ENCODE results near the gene LAMC2.
"Not testable (repeated sequence)": the region's sequence is repeated elsewhere in the genome, so short reads cannot be mapped to it uniquely, and the experiment has no call there.

Gene LAMC2

DNA sequence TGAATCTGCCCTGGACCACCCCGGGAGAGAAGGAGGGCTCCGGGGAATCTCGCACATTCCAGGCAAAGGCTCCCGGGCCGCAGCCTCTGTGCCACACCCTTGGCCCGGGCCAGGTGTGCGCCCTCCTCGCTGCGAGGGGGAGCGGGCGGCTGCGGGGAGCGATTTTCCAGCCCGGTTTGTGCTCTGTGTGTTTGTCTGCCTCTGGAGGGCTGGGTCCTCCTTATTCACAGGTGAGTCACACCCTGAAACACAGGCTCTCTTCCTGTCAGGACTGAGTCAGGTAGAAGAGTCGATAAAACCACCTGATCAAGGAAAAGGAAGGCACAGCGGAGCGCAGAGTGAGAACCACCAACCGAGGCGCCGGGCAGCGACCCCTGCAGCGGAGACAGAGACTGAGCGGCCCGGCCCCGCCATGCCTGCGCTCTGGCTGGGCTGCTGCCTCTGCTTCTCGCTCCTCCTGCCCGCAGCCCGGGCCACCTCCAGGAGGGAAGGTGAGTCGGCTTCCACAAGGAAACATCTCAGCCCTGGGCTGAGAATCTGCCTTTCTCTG lies at the start of gene LAMC2:
Gene LAMC2 (plus strand): TSS at position 324 of the 550 bp plus-strand sequence. CDS start 89 bp downstream, at position 413.
- peak; percentile 40 for DNase-seq

DNA sequence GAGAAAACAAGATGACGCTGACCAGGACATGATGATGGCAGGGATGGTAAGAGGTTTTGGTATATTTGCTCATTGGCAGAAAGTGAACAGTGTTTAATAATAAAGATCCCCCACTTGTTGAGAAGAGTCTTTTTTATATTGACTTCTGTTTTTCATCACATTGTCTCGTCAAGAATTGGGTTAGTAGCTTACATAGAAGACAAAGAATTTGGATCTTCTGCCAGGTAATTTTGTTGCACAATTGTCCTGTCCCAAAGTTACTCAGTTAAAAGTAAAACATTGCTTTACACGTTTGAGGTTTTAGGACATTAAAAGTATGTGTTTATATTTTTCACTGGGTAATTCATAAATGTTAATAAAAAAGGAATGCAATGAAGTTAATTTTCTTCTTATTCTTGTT lies 48.3 kb upstream of the LAMC2 start:
- DNase-seq, result no peak

DNA sequence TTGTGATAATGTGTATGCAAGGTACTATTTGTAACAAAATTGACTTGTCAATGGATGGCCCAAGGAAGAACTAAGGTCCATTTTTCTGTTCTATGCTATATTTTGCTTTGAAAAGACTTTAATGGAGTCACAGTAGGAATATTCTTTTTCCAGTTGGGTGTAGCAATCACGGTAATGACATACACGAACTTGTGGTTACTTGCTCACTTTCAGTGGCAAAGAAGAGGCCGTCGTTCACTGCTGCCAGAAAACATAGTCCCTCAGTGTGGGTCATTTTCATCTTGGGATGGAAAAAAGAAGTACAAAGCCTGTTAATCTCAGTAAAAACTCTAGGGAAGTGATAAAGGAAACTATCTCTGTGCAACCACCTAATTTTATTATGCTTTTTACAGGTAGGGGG lies 47.8 kb upstream of the LAMC2 start:
- no peak for DNase-seq

DNA sequence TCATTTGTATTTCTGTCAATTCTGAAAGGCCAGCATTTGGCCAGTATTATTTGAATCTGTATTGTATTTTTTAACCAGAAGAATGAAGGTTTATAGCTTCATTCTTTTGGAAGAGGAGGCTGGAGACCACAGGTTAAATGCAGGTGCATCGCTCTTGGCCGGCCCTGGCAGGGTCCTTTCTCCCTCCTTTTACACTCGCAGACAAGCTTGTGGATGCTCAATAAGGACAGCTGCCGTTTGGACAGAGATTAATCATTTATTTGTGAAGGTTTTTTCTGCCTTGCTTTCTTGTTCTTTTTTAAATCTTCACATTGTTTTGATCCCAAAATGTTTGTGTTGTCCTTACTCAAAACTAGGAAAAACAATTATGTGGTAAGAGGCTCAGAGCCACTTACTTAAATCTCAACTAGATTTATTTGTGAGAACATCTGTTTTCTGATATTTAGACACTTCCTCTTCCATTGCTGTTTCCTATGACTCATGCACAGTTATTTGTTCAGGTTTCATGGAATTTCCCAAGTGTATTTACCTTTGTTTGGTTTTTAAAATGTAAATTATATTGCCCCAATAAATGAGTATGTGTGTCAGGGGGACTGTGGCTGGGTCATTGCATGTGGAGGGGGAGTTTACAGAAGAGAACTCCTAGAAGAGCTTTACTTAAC lies 46.7 kb upstream of the LAMC2 start:
- DNase-seq, result no peak

DNA sequence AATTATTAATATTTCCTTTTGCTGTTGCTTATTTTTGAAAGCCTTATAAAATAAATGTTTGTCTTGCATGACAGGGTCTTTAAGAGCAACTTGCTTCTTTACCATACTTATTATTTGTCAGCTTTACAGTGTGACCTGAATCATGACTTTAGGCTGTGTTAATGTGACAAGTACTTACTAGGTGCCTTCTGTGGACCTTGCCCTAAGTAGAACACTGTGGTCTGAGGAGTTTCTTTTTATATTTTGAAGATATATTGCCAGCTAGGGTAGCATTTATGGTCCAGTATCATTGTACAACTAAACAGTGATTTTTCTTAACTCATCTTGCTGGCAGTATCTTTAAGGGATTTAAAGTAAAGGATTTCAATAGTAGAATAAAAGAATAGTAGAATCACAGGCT lies 45.4 kb upstream of the LAMC2 start:
- no peak for DNase-seq

DNA sequence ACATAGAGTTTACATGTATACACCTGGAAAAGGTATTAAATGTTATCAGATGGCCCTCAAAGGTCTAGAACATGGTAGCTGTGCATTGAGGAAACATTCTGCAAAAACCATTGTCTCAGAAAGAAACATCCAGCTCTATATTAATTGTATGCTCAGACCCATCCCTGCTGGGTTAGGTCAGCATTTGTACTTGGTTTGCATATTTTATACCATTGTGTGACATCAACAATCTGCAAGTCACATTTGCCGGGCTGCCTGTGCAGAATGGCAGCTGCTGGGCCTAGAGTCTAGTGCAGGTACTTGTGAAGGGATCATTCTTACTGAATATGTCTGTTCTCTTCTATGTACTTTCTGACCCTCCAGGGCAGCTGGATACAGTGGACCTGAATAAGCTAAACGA lies 43.9 kb upstream of the LAMC2 start:
- DNase-seq, result no peak

DNA sequence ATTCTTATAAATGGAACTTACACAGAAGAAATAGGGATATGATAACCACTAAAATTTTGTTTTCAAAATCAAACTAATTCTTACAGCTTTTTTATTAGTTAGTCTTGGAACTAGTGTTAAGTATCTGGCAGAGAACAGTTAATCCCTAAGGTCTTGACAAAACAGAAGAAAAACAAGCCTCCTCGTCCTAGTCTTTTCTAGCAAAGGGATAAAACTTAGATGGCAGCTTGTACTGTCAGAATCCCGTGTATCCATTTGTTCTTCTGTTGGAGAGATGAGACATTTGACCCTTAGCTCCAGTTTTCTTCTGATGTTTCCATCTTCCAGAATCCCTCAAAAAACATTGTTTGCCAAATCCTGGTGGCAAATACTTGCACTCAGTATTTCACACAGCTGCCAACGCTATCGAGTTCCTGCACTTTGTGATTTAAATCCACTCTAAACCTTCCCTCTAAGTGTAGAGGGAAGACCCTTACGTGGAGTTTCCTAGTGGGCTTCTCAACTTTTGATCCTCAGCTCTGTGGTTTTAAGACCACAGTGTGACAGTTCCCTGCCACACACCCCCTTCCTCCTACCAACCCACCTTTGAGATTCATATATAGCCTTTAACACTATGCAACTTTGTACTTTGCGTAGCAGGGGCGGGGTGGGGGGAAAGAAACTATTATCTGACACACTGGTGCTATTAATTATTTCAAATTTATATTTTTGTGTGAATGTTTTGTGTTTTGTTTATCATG lies 42.3 kb upstream of the LAMC2 start:
- no peak for DNase-seq

DNA sequence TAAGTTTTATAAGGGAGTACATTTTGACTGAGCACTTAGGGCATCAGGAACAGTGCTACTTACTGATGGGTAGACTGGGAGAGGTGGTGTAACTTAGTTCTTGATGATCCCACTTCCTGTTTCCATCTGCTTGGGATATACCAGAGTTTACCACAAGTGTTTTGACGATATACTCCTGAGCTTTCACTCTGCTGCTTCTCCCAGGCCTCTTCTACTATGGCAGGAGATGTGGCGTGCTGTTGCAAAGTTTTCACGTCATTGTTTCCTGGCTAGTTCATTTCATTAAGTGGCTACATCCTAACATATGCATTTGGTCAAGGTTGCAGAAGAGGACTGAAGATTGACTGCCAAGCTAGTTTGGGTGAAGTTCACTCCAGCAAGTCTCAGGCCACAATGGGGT lies 41.3 kb upstream of the LAMC2 start:
- no peak for DNase-seq

DNA sequence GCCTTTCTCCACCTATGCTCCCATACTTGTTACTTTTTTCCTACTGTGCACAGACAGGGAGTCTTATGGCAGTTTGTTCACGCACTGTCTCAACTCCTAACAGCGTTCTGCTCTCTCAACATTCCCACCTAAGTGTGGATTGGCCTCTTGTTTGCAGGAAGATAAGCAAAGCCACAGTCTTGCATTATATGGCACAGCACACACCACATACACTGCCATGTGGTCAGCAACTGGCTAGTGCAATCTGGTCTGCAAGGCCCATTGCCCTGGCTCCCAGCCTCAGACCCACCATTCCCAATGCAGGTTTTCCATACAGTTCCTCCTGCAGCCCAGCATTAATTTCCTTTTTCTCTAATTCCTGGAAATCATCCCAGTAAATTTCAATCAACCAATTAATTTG lies 38.3 kb upstream of the LAMC2 start:
- no peak for DNase-seq

DNA sequence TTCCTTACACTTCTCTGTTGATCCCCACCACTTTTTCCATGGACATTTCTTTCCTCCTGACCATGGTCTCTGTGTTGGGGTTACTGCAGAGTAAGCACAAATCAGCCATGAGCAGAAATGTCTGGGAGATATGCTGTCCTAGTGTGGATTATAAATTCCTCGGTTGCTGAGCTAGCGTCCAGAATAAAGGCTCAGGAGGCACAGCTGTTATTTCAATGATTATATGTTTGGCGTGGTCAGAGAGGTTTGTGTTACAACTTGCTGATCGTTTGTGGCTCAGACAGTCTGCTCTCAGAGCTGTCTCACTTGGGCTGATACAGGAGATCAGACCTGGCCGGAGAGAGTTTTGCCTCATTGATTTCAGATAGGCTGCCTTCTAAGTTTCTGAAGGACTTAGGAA lies 37.5 kb upstream of the LAMC2 start:
- no peak for DNase-seq

DNA sequence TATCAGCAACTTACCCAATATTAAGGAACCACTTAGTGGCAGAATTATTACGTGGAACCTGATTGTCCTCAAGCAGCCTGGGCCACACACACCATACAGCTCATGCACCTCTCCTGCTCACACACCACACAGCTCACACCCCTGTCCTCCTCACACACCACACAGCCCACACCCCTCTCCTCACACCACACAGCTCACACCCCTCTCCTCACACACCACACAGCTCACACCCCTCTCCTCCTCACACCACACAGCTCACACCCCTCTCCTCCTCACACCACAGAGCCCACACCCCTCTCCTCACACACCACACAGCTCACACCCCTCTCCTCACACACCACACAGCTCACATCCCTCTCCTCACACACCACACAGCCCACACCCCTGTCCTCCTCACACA lies 36.8 kb upstream of the LAMC2 start:
- no peak for DNase-seq

DNA sequence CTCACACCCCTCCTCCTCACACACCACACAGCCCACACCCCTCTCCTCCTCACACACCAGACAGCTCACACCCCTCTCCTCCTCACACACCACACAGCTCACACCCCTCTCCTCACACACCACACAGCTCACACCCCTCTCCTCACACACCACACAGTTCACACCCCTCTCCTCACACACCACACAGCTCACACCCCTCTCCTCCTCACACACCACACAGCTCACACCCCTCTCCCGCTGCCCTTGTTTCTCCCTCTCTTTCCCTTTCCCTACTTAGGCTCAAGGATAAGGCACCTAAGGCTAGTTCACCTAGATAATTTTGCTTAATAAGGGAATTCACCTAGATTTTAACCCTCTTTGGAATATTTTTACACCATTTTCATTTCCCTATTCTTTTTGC lies 36.0 kb upstream of the LAMC2 start:
- not testable (repeated sequence) for DNase-seq

DNA sequence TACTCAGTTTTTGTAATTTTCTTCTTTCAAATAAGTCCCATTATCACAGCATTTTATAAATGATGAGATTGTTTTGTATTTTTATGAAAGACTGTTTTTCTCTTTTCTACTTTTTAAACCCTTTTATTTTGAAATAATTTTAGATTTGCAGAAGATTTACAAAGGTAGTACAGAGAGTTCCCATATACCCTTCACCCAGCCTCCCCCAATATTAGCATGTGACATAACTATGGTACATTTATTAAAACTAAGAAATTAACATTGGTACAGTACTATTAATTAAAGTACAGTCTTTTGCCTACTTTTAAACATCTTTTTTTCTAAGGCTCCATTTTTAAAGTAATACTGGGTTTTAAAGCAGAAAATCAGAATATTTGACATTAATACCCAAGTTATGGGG lies 35.6 kb upstream of the LAMC2 start:
- DNase-seq, result no peak

DNA sequence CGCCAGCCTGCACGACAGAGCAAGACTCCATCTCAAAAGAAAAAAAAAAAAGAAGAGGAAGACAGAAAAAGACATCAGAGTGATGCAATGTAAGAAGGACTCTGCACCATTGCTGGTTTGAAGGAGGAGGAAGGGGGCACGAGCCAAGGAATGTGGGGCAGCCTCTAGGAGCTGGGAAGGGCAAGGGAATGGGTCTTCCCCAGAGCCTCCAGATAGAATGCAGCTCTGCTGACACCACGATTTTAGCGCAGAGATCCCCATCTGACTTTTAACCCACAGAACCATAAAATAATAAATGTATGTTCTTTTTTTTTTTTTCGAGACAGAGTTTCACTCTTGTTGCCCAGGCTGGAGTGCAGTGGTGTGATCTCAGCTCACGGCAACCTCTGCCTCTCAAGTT lies 33.9 kb upstream of the LAMC2 start:
- DNase-seq, result no peak

DNA sequence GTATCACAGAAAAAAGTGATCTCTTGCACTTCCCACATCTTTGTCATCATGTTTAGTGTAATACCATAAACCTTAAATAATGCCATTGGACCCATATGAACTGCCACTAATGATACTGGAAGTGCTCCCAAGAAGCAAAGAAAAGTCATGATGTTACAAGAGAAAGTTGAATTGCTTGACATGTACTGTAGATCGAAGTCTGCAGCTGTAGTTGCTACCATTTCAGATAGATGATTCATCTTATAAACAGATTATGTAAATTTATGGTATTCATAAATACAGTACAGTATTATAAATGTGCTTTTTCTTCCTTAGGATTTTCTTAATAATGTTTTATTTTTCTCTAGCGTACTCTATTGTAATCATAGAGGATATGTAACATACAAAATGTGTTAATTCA lies 30.1 kb upstream of the LAMC2 start:
- DNase-seq, result no peak

DNA sequence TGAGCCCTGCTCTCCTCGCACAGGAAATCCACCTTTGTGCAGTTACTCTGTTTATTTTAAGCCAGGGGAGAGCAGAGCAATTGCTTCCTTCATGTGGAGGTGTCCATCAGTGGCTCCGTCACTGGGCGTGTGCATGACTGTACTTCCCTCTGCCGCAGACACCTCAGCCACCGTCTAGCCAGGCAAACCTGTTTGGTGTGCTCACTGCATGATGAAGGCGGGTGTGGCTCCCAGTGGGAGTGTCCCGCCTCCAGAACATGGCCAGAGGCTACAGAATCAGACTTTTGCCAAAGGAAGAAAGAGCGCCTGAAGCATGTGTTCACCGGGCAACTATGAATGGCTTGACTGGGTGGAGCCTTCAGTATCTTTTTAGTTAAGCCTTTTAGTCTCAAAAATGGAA lies 26.1 kb upstream of the LAMC2 start:
- DNase-seq, result no peak

DNA sequence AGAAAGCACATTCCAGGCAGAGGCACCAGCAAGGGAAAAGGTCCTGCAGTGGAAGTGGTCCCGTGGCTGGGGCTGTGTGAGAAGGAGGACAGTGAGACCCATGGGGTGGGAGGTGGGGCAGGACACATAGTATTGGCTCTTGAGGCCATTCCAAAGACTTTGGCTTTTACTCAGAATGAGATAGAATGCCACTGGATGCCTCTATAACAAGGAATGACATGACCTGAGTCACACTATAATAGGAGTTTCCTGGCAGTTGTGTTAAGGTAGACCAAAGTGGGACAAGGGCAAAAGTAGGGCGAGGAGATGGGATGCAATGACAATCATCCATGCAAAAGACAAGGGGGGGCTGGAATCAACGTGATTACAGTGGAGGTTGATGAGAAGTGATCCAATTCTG lies 24.7 kb upstream of the LAMC2 start:
- DNase-seq, result no peak

DNA sequence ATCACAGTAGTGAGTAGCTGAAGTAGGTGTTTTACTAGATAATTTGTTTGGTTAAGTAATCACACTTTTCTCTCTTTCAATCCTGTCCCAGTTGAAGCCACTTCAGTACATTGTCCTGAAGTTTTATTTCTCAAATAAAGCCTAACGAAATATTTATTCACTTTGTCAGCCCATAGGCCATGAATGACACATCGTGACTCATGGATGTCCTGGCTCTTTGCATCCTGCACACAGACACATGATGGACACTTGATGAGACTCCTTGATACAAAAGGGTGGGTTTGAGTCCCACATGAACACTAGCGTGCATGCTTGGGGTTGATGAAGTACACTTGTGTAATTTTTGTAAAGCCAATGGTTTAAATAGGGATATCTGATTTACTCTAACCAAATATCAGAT lies 22.7 kb upstream of the LAMC2 start:
- DNase-seq, result no peak

DNA sequence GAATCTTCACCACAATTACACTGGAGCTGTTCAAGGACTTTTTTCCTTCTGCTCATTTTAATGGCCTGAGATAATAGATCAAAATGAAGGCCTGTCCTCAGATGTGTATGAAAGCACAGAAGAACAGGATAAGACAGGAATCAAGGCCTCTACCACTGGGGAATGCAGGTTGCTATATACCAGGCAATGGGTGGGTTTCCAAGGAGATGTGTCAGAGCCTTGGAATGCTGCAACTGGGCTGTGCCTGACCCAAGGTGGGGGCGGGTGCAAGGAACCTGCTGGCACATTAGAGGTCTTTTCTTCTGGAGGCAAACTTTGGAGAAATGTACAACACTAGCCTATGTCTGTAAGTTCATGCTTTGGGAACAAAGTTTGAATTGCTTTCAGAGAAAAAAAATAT lies 21.7 kb upstream of the LAMC2 start:
- no peak for DNase-seq

DNA sequence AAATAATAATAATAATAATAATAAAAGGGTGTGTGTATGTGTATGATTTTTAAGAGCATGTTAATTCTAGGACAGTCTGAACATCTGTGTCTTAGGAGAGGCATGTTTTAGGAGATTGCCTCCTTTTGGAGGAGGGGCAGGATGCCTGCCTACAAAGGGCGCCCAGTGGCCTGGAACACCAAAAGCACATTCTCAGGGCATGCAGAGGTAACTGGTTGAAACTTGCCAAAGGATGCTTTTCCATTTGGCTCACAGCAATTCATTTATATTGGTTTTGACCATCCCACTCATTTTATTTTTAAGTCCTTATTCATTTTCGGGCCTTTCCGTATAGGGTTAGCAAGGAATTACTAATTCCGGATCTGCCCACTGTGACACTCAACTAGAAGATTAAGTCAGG lies 21.1 kb upstream of the LAMC2 start:
- no peak for DNase-seq

DNA sequence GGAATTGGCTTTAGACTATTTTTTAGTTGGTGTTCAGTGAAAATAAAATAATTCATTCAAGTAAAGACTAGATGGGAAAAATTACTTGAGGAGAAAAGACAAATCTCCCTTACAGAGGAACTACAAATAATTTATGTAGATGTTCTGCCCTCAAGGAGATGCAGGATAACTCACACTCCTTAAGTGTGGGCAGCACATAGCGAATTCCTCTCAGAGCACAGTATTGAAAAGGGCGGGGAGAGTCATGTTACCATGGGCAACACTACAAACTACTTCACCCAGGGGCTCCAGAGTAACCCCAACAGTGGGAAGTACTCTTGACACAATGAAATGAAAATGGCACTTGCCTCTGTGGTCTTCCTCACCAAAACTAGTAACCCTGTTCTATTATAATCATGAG lies 20.6 kb upstream of the LAMC2 start:
- DNase-seq, result no peak

DNA sequence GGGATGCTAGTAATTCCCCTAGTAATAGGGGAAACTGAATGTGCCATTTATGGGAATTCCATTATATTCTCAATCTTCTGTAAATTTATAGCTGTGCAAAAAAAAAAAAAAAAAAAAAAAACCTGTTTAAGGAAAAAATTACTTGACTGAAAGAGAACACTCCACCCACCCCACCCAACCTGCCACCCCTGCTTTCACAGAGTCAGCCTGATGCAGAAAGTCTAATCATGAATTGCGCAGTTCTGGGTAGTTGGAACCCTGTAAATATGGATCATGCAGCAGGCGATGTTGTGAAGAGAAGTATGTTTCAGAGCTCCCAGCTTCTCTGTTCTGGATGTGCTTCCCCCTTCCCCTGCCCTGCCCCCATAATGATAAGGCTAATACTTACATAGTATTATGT lies 19.6 kb upstream of the LAMC2 start:
- DNase-seq, result no peak

DNA sequence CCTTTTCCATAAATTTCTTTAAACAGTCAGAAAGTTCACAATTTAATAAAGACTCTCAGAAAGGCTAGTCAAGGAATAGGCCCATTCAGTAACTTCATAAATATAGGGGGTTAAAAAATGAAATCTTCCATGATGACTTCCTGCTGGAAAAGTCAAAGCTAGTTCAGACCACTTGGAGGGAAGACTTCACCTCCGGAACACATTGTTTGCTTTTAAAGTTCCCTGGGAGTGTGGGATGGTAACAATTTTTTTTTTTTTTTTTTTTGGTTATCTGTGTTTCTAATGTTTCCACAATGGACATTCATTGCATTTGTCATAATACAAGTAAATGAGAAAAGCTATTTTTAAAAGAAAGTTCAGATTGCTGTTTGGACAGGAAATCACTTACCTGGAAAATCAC lies 18.4 kb upstream of the LAMC2 start:
- no peak for DNase-seq

DNA sequence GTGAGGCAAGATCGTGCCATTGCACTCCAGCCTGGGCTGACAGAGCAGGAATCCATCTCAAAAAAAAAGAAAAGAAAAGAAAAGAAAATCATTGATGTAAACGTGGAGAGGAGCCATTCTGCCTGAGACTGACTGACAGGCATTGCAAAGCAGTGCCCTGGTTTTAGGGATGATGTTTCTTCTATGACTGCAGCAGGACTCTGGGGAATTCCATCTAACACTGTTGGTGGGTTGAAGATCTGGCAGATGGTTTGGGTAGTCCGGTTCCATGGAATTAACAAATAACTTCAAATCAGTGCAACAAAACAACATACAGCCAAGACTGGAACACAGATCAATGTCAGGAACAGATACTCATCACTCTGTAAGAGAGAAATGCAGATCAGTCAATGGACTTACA lies 17.8 kb upstream of the LAMC2 start:
- DNase-seq, result no peak

DNA sequence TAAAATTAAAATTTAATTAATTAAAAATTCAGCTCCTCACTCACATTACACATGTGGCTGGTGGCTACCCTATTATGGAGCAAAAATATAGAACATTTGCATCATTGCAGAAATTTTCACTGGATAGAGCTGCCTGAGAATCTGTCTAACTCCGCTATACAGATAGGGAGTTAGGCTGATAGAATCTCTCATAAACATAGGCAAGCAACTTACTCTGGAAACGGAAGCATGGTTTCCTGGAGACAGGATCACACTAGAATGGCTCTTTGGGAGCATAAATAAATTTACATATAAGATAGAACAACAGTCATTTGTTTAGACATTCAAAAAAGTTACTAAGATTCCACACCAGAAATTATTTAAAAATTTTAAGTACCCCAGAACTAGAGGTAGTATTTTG lies 12.2 kb upstream of the LAMC2 start:
- no peak for DNase-seq
